ENCODE data around the gene STING1. TPM values are rescaled to one million over a fixed set of nuclear protein-coding genes. Genes with fewer than 3 reads are reported as not detected.

STING1 gene
- total RNA-seq, 3 donors from 2014 or later = 139 to 261 (median 172) TPM

Other genes starting within 250 kb of the STING1 start
- gene MATR3, start 189.0 kb downstream of the STING1 start, total RNA-seq = 100 to 1,000 TPM; 201 to 208 (median 202) TPM
- gene PAIP2, start 140.9 kb downstream of the STING1 start, total RNA-seq = 10 to 100 TPM; 47.0 to 59.9 (median 50.5) TPM
- gene SLC23A1, start 99.5 kb downstream of the STING1 start, total RNA-seq = not detected
- 1 to 10 TPM; 1.8 to 5.0 (median 2.5) TPM for gene MZB1, start 92.8 kb downstream of the STING1 start, total RNA-seq
- gene PROB1, start 87.7 kb downstream of the STING1 start, total RNA-seq = 1 to 10 TPM; 2.2 to 4.8 (median 4.1) TPM
- 1 to 10 TPM; 2.4 to 3.6 (median 2.6) TPM for gene SPATA24, start 78.7 kb downstream of the STING1 start, total RNA-seq
- gene DNAJC18, start 43.2 kb downstream of the STING1 start, total RNA-seq = 10 to 100 TPM; 22.7 to 32.8 (median 26.2) TPM
- 1 to 10 TPM; 2.6 to 4.0 (median 2.9) TPM for gene ECSCR, start 20.0 kb downstream of the STING1 start, total RNA-seq
- under 1 TPM in 2 of 3 donors, not detected in 1; 0.21 to 0.30 TPM for gene SMIM33, start 11.8 kb downstream of the STING1 start, total RNA-seq
- 100 to 1,000 TPM; 197 to 223 (median 214) TPM for gene UBE2D2, start 78.6 kb upstream of the STING1 start, total RNA-seq
- 1 to 10 TPM; 1.2 to 3.3 (median 1.4) TPM for gene CXXC5, start 165.6 kb upstream of the STING1 start, total RNA-seq

Data from activated T-cell treated with anti-CD3 and anti-CD28 coated beads, Interleukin-2, amount 50 U/mL, for 4 hours (primary cell).